Mesendoderm (in vitro differentiated cells): ENCODE data around the gene MDFIC.
A peak's percentile ranks its signal among the peaks of the same experiment; 100 is the strongest.

Experiments used
- DNase-seq: peaks from one replicate; pipeline ENCODE4 v3.0.0; 2013
- H2AK5ac ChIP-seq: 2 replicates; pipeline ENCODE4 v1.6.1; 2013; ENCODE audit warnings: low read length, inconsistent platforms
- H2BK120ac ChIP-seq: 2 replicates; pipeline ENCODE4 v1.6.1; 2013; ENCODE audit warnings: low read depth, mild to moderate bottlenecking, low read length, moderate library complexity, mixed read lengths
- H2BK15ac ChIP-seq: replicated peaks from 2 replicates; pipeline ENCODE4 v1.6.1; 2013; ENCODE audit warnings: low read depth, mild to moderate bottlenecking, moderate library complexity
- H2BK5ac ChIP-seq: 2 replicates; pipeline ENCODE4 v1.6.1; 2013; ENCODE audit warnings: low read length, inconsistent platforms
- H3K18ac ChIP-seq: 2 replicates; pipeline ENCODE4 v1.6.1; 2013; ENCODE audit warnings: mild to moderate bottlenecking, low read length, mixed read lengths
- H3K23ac ChIP-seq: one replicate; pipeline ENCODE4 v1.6.1; 2013; ENCODE audit warnings: low read length
- H3K27ac ChIP-seq: 2 replicates; pipeline ENCODE4 v1.5.1; 2013; ENCODE audit warnings: low read depth, mild to moderate bottlenecking, inconsistent platforms, low read length, moderate library complexity
- H3K27me3 ChIP-seq: 2 replicates; pipeline ENCODE4 v1.6.1; 2013; ENCODE audit warnings: low read length, control low read depth, mild to moderate bottlenecking, inconsistent platforms; ENCODE audit not compliant: insufficient read depth, poor library complexity
- H3K36me3 ChIP-seq: 2 replicates; pipeline ENCODE4 v1.6.1; 2013; ENCODE audit warnings: low read length, inconsistent platforms; ENCODE audit not compliant: control insufficient read depth, insufficient read depth
- H3K4ac ChIP-seq: one replicate; pipeline ENCODE4 v1.6.1; 2013; ENCODE audit warnings: low read depth, mild to moderate bottlenecking, low read length, moderate library complexity
- H3K4me1 ChIP-seq: 2 replicates; pipeline ENCODE4 v1.6.1; 2013; ENCODE audit warnings: low read depth, low read length, inconsistent platforms; ENCODE audit not compliant: control insufficient read depth
- H3K4me2 ChIP-seq: 2 replicates; pipeline ENCODE4 v1.6.1; 2013; ENCODE audit warnings: low read length
- H3K4me3 ChIP-seq: 2 replicates; pipeline ENCODE4 v1.5.1; 2013; ENCODE audit warnings: mild to moderate bottlenecking, low read length
- H3K56ac ChIP-seq: one replicate; pipeline ENCODE4 v1.6.1; 2013; ENCODE audit warnings: low read length
- H3K79me1 ChIP-seq: 2 replicates; pipeline ENCODE4 v1.6.1; 2013; ENCODE audit warnings: low read length, inconsistent platforms
- H3K79me2 ChIP-seq: 2 replicates; pipeline ENCODE4 v1.6.1; 2013; ENCODE audit warnings: mild to moderate bottlenecking, low read length; ENCODE audit not compliant: control insufficient read depth, insufficient read depth
- H3K9ac ChIP-seq: 2 replicates; pipeline ENCODE4 v1.6.1; 2013; ENCODE audit warnings: low read length, inconsistent platforms
- H4K5ac ChIP-seq: one replicate; pipeline ENCODE4 v1.6.1; 2013; ENCODE audit warnings: low read length
- H4K8ac ChIP-seq: one replicate; pipeline ENCODE4 v1.6.1; 2013; ENCODE audit warnings: low read depth, mild to moderate bottlenecking, control low read depth, low read length, moderate library complexity
- WGBS: extraction: QIAGEN DNeasy Blood & Tissue Kit; methylation state at CpG from one replicate; pipeline ENCODE4 v1.1.7; 2013; ENCODE audit warnings: low lambda C conversion rate, missing lambda C conversion rate; ENCODE audit not compliant: insufficient coverage; ENCODE audit errors: extremely low coverage; 5-methylcytosine and 5-hydroxymethylcytosine counted together

The MDFIC gene

DNA sequence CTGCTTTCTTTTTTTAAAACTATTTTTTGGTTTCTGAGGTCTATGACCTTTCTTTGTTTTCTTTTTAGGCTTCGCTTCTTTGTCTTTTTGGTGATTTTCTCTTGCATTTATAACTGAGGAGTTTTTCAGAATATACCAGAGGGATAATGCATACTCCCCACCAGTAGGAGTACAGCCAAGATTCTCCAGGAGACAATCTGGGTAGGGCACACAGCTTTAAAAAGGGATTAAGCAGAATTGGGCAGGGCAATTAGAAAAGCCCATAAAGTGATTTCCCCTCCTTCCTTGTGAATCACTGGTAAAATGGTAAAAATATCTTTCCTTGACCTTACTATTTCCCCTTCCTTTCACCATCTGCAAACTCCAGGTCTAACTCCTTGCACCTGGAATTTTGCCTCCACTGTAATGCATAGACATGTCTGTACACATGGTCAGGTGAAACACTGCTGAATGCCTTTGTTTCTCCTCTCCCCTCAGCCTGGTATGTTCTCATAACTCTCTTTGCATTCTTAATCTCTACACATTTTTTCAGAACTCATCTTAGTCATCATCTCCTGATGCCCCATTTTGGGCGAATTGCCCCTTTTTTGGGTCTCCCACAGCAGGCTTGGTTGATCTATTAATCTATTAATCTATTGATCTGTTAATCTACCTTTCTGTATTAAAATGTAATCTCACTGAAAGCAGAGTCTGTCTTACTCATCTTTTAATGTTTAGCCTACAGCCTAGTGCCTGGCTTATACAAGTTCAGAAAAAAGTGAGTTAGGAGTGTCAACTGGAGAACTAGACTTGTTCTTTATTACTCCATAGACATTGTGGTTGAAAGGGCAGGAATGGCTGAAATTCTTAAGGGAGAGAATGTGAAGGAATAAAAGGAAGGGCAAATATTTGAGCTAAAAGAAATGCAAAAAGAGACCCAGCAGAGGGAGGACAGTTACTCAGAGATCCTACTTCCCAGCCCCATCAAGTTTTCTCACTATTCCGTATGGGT is 64.6 kb downstream of the MDFIC start:
- no peak overlapping the region for H3K4ac ChIP-seq
- peak overlapping the region; percentile 36 for H2BK15ac ChIP-seq
- no peak overlapping the region for H2BK5ac ChIP-seq
- H3K79me1 ChIP-seq = no peaks in the 10 kb centered on the region
- no peak overlapping the region for H2AK5ac ChIP-seq
- no peak overlapping the region for H3K4me2 ChIP-seq
- H4K5ac ChIP-seq = no peak overlapping the region
- H3K4me3 ChIP-seq = no peak overlapping the region
- WGBS = no CpG with 5 or more reads among the region's 3 CpGs
- no peaks in the 10 kb centered on the region for H3K79me2 ChIP-seq
- DNase-seq = peak; percentile 28
- peaks cover 8% of the 10 kb centered on the region for H3K4me1 ChIP-seq
- no peak overlapping the region for H3K56ac ChIP-seq
- no peak overlapping the region for H3K23ac ChIP-seq
- H3K9ac ChIP-seq = no peak overlapping the region
- H3K27me3 ChIP-seq = no peaks in the 10 kb centered on the region
- no peak overlapping the region for H2BK120ac ChIP-seq
- H3K27ac ChIP-seq = no peak overlapping the region
- peak overlapping the region; percentile 68 for H3K18ac ChIP-seq
- no peak overlapping the region for H4K8ac ChIP-seq
- H3K36me3 ChIP-seq = no peaks in the 10 kb centered on the region

- no peak overlapping the region for H3K4me3 ChIP-seq
- no peaks in the 10 kb centered on the region for H3K27me3 ChIP-seq
- peaks cover 8% of the 10 kb centered on the region for H3K4me1 ChIP-seq
Measured at GRCh38 chr7:114988026-114988425, 66.1 kb downstream of the MDFIC start.

GRCh38 chr7:114988755-114989375 is 67.0 kb downstream of the MDFIC start:
- Histone ChIP-seq H3K56ac (no peak overlapping the region), H3K4me3 (no peak overlapping the region)

More at GRCh38 chr7:114988026-114988425, 66.1 kb downstream of the MDFIC start:
- no peaks in the 10 kb centered on the region for H3K79me2 ChIP-seq
- H2BK15ac ChIP-seq = no peak overlapping the region
- no peak overlapping the region for H3K4ac ChIP-seq
- H3K23ac ChIP-seq = no peak overlapping the region
- no peak overlapping the region for H4K5ac ChIP-seq
- H3K36me3 ChIP-seq = no peaks in the 10 kb centered on the region
- H3K9ac ChIP-seq = no peak overlapping the region
- no peak overlapping the region for H3K27ac ChIP-seq
- H2BK120ac ChIP-seq = no peak overlapping the region
- DNase-seq = no peak
- H3K18ac ChIP-seq = no peak overlapping the region
- no peak overlapping the region for H4K8ac ChIP-seq
- no peaks in the 10 kb centered on the region for H3K79me1 ChIP-seq
- no peak overlapping the region for H3K56ac ChIP-seq
- no peak overlapping the region for H2AK5ac ChIP-seq
- no peak overlapping the region for H2BK5ac ChIP-seq
- no CpG with 5 or more reads among the region's 1 CpG for WGBS
- H3K4me2 ChIP-seq = no peak overlapping the region

DNA sequence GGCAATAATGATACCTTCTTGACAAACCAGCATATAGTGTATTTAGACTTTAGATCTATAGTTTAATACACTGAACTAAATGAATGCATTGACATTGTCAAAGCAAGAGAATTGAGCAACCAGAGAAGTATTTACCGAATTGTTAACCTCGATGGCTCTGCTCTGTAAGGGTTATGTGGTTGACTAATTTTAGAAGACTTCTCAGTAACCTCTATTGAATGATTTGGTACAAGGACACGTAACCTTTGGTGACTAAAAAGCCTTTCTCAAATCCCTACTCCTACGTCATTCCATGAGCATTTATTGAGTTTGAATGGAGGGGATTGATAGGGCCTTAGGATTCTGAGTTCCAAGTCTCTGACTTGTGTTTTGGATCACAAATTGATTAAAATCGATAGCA is 67.6 kb downstream of the MDFIC start:
- Histone ChIP-seq H3K36me3 (no peaks in the 10 kb centered on the region), H3K4me1 (peaks cover 8% of the 10 kb centered on the region), H2BK5ac (no peak overlapping the region), H3K23ac (no peak overlapping the region), H2AK5ac (no peak overlapping the region), H3K27ac (no peak overlapping the region), H3K79me2 (no peaks in the 10 kb centered on the region), H2BK15ac (no peak overlapping the region), H3K18ac (no peak overlapping the region), H3K4me2 (no peak overlapping the region), H4K8ac (no peak overlapping the region), H3K27me3 (no peaks in the 10 kb centered on the region), H3K79me1 (no peaks in the 10 kb centered on the region), H3K56ac (no peak overlapping the region), H2BK120ac (no peak overlapping the region), H4K5ac (no peak overlapping the region), H3K9ac (no peak overlapping the region), H3K4ac (no peak overlapping the region), H3K4me3 (no peak overlapping the region)
- DNase-seq = no peak
- no CpG with 5 or more reads among the region's 5 CpGs for WGBS

More at GRCh38 chr7:114988755-114989375, 67.0 kb downstream of the MDFIC start:
- H3K9ac ChIP-seq = no peak overlapping the region
- no peak overlapping the region for H3K4ac ChIP-seq
- no peak overlapping the region for H4K8ac ChIP-seq
- H3K27me3 ChIP-seq = no peaks in the 10 kb centered on the region
- no peak overlapping the region for H3K4me2 ChIP-seq
- peak overlapping the region; percentile 32 for H2AK5ac ChIP-seq
- WGBS = no CpG with 5 or more reads among the region's 2 CpGs
- no peak overlapping the region for H3K18ac ChIP-seq
- H4K5ac ChIP-seq = no peak overlapping the region
- H3K23ac ChIP-seq = no peak overlapping the region
- peak overlapping the region; percentile 48 for H3K27ac ChIP-seq
- no peak for DNase-seq
- H3K79me2 ChIP-seq = no peaks in the 10 kb centered on the region
- peaks cover 8% of the 10 kb centered on the region for H3K4me1 ChIP-seq
- peak overlapping the region; percentile 67 for H2BK120ac ChIP-seq
- H2BK15ac ChIP-seq = no peak overlapping the region
- no peak overlapping the region for H2BK5ac ChIP-seq
- no peaks in the 10 kb centered on the region for H3K36me3 ChIP-seq
- no peaks in the 10 kb centered on the region for H3K79me1 ChIP-seq

DNA sequence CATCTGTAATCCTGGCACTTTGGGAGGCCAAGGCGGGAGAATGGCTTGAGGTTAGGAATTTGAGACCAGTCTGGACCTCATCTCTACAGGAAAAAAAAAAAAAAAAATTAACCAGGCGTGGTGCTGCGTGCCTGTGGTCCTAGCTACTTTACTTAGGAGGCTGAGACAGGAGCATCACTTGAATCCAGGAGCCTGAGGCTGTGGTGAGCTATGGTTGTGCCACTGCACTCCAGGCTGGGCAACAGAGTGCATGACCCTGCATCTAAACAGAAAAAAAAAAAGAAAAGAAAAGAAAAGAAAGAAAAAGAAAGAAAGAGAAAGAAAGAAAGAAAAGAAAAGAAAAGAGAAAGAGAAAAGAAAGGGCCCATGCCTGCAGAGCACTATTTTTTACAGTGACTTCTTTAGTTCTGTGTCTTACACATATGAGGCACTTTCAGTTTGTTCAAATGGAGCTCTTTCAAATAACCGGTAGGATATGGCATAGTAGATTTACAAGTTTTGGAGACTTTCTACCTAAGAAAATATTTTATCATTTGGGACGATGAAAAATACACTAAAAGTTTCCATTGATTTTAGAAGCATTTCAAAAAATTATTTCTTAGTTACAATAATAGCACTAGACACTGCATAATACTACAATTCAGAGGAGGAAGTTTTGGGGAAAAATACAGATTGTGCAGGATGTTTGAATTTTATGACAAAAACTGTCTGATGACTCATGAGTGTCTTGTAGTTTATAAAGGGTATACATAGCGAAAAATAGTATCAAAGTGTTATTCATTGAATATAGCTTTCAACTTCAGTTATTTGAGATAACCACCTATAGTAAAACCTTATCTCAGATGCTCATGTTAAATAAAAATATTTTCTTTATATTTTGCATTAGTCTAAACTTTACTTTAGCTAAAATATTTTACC is 75.9 kb downstream of the MDFIC start:
- H3K56ac ChIP-seq = no peak overlapping the region
- no peak overlapping the region for H2BK15ac ChIP-seq
- H3K4ac ChIP-seq = no peak overlapping the region
- no peak overlapping the region for H3K4me2 ChIP-seq
- no peaks in the 10 kb centered on the region for H3K27me3 ChIP-seq
- no peaks in the 10 kb centered on the region for H3K36me3 ChIP-seq
- H3K4me3 ChIP-seq = no peak overlapping the region
- no peak overlapping the region for H4K5ac ChIP-seq
- H3K9ac ChIP-seq = no peak overlapping the region
- no peak overlapping the region for H3K18ac ChIP-seq
- H2BK5ac ChIP-seq = no peak overlapping the region
- H3K4me1 ChIP-seq = no peaks in the 10 kb centered on the region
- WGBS = no CpG with 5 or more reads among the region's 6 CpGs
- no peak overlapping the region for H4K8ac ChIP-seq
- no peak overlapping the region for H3K23ac ChIP-seq
- H3K27ac ChIP-seq = no peak overlapping the region
- no peaks in the 10 kb centered on the region for H3K79me2 ChIP-seq
- H2BK120ac ChIP-seq = no peak overlapping the region
- peaks cover 2% of the 10 kb centered on the region for H3K79me1 ChIP-seq
- DNase-seq = no peak
- H2AK5ac ChIP-seq = no peak overlapping the region
